HepG2 (cell line): Measurements from ENCODE around the gene METTL16. TPM values are rescaled to one million over a fixed set of nuclear protein-coding genes. Genes with fewer than 3 reads are reported as not detected.

Experiments used
- ATAC-seq: fragments of 200-7000 bp; cut with Tn5 transposase; 3 replicates; pipeline ENCODE4 v1.9.1; 2020; ENCODE audit warnings: mild to moderate bottlenecking, moderate library complexity
- BruUV-seq: library from RNA; stranded (reverse); fragments of 400-500 nt; replicated peaks from 2 replicates; lab custom pipeline; 2021; lab: Mats Ljungman, UMichigan
- CTCF ChIA-PET: fragments of 300-600 bp; formaldehyde crosslinking; extraction: SDS; loops from one replicate; lab custom pipeline; 2021; ENCODE audit warnings: low total read pairs, inconsistent platforms, low intra/inter-chr PET ratio; lab: Yijun Ruan, JAX
- POLR2A ChIA-PET: fragments of 350-600 bp; sonication (Branson Sonifier 250); formaldehyde crosslinking; loops from one replicate; lab custom pipeline; 2020; ENCODE audit warnings: antibody characterized with exemption, inconsistent platforms; lab: Yijun Ruan, JAX
- DNase-seq: peaks from one replicate; pipeline ENCODE4 v3.0.0-alpha.2; 2015; ENCODE audit warnings: low spot score
- FAIRE-seq: peaks from 3 replicates; lab custom pipeline; 2011; peaks lifted over from hg19 to GRCh38; lab: Jason Lieb, UNC
- H2AFZ ChIP-seq: one replicate; pipeline ENCODE4 v1.6.1; 2011; ENCODE audit warnings: low read length, inconsistent platforms
- H3K27ac ChIP-seq: fragments of 300-600 bp; 3 replicates; pipeline ENCODE4 v1.8.0; 2011; ENCODE audit warnings: mixed run types, mild to moderate bottlenecking, mixed read lengths, low read length, inconsistent platforms; ENCODE audit not compliant: insufficient read depth; ENCODE audit errors: extremely low read length
- H3K27me3 ChIP-seq, 2 experiments: fragments of 200-600 bp in 1 of 2; 2 replicates in 1 of 2; 3 replicates in 1 of 2; pipeline versions ENCODE4 v1.6.0 to v1.8.0; 2011; ENCODE audit warnings: low read length in 2 of 2, mild to moderate bottlenecking in 2 of 2, moderate library complexity in 2 of 2, inconsistent platforms in 1 of 2; ENCODE audit not compliant: insufficient read depth in 2 of 2, control insufficient read depth in 1 of 2
- H3K36me3 ChIP-seq, 2 experiments: fragments of 200-600 bp in 1 of 2; replicated peaks in 1 of 2; 2 replicates in 1 of 2; 3 replicates in 1 of 2; pipeline versions ENCODE4 v1.5.1 to v1.8.0; 2011; ENCODE audit warnings: low read length in 2 of 2, inconsistent platforms in 1 of 2; ENCODE audit not compliant: insufficient read depth in 2 of 2, control insufficient read depth in 1 of 2
- H3K4me1 ChIP-seq: 2 replicates; pipeline ENCODE4 v1.5.1; 2012; ENCODE audit warnings: low read length, inconsistent platforms; ENCODE audit not compliant: insufficient read depth
- H3K4me2 ChIP-seq: 2 replicates; pipeline ENCODE4 v1.6.0; 2011; ENCODE audit warnings: low read depth, low read length, inconsistent platforms
- H3K4me3 ChIP-seq, 3 experiments: fragments of 200-600 bp in 1 of 3; sonication (generic), shearing (Covaris generic) in 1 of 3; replicated peaks in 1 of 3; 2 replicates each; pipeline ENCODE4 v1.5.1; 2011 to 2016; ENCODE audit warnings: low read length in 3 of 3, inconsistent platforms in 2 of 3, low read depth in 2 of 3, mild to moderate bottlenecking in 2 of 3, control low read depth in 1 of 3, mixed read lengths in 1 of 3; ENCODE audit not compliant: insufficient read depth in 1 of 3
- H3K79me2 ChIP-seq: one replicate; pipeline ENCODE4 v1.6.1; 2011; ENCODE audit warnings: low read length, inconsistent platforms; ENCODE audit not compliant: insufficient read depth
- H3K9ac ChIP-seq: 2 replicates; pipeline ENCODE4 v1.6.0; 2011; ENCODE audit warnings: mild to moderate bottlenecking, low read depth, low read length, inconsistent platforms; ENCODE audit not compliant: insufficient read depth
- H3K9me3 ChIP-seq: 2 replicates; pipeline ENCODE4 v1.5.1; 2012; ENCODE audit warnings: mild to moderate bottlenecking, low read length
- H4K20me1 ChIP-seq: 2 replicates; pipeline ENCODE4 v1.6.0; 2011; ENCODE audit warnings: inconsistent platforms, mild to moderate bottlenecking, low read length, moderate library complexity; ENCODE audit not compliant: insufficient read depth
- CREB1 ChIP-seq, 2 experiments: fragments of 450-650 bp in 1 of 2; IDR thresholded peaks; 2 replicates each; pipeline ENCODE4 v1.6.1; 2016 to 2017; ENCODE audit warnings: control low read depth in 1 of 2, mild to moderate bottlenecking in 1 of 2, missing compliant biosample characterization in 1 of 2, missing genetic modification characterization in 1 of 2
- EED ChIP-seq: sonication (generic); formaldehyde crosslinking; IDR thresholded peaks from 2 replicates; pipeline ENCODE4 v1.5.0; 2020; ENCODE audit warnings: mild to moderate bottlenecking, missing genetic modification reagents
- GABPB1 ChIP-seq: IDR thresholded peaks from 2 replicates; pipeline ENCODE4 v1.6.1; 2016; ENCODE audit warnings: mild to moderate bottlenecking, missing genetic modification reagents, moderate library complexity, missing compliant biosample characterization
- IKZF4 ChIP-seq: sonication (generic); formaldehyde crosslinking; IDR thresholded peaks from 2 replicates; pipeline ENCODE4 v1.5.1; 2020; ENCODE audit warnings: borderline replicate concordance, mild to moderate bottlenecking, low read depth, missing genetic modification reagents; ENCODE audit errors: not compliant biosample characterization
- KDM5B ChIP-seq: sonication (generic); formaldehyde crosslinking; IDR thresholded peaks from 2 replicates; pipeline ENCODE4 v1.4.0; 2020; ENCODE audit warnings: missing genetic modification reagents, mild to moderate bottlenecking, borderline replicate concordance
- MYC ChIP-seq: sonication (generic); formaldehyde crosslinking; IDR thresholded peaks from 2 replicates; pipeline ENCODE4 v1.9.0; 2021; ENCODE audit warnings: missing genetic modification reagents, borderline replicate concordance
- RBAK ChIP-seq: sonication (generic); formaldehyde crosslinking; IDR thresholded peaks from 2 replicates; pipeline ENCODE4 v1.5.1; 2020; ENCODE audit warnings: mild to moderate bottlenecking, missing genetic modification reagents
- RNF219 ChIP-seq: sonication (generic); formaldehyde crosslinking; IDR thresholded peaks from 2 replicates; pipeline ENCODE4 v1.5.0; 2020; ENCODE audit warnings: mild to moderate bottlenecking, missing genetic modification reagents
- SRSF4 ChIP-seq: fragments of 200-400 bp; formaldehyde crosslinking; IDR thresholded peaks from one replicate; pipeline ENCODE4 v1.6.1; 2018; ENCODE audit warnings: mild to moderate bottlenecking, low read depth, low read length, moderate library complexity; ENCODE audit not compliant: poor library complexity, severe bottlenecking
- TAF1 ChIP-seq: sonication (generic); formaldehyde crosslinking; IDR thresholded peaks from 2 replicates; pipeline ENCODE4 v1.4.0; 2020; ENCODE audit warnings: missing genetic modification reagents
- ZC3H4 ChIP-seq: sonication (generic); formaldehyde crosslinking; IDR thresholded peaks from 2 replicates; pipeline ENCODE4 v1.4.0; 2020; ENCODE audit warnings: missing genetic modification reagents, borderline replicate concordance
- ZNF20 ChIP-seq: sonication (generic); formaldehyde crosslinking; IDR thresholded peaks from 2 replicates; pipeline ENCODE4 v1.4.0; 2020; ENCODE audit warnings: mild to moderate bottlenecking, moderate library complexity, missing genetic modification reagents
- ZNF263 ChIP-seq: sonication (generic); formaldehyde crosslinking; IDR thresholded peaks from 2 replicates; pipeline ENCODE4 v1.4.0; 2020; ENCODE audit warnings: missing genetic modification reagents
- ZNF343 ChIP-seq: sonication (generic); formaldehyde crosslinking; IDR thresholded peaks from 2 replicates; pipeline ENCODE4 v1.4.0; 2020; ENCODE audit warnings: mild to moderate bottlenecking, missing genetic modification reagents
- ZNF766 ChIP-seq: sonication (generic); formaldehyde crosslinking; IDR thresholded peaks from 2 replicates; pipeline ENCODE4 v1.5.0; 2020; ENCODE audit warnings: missing genetic modification reagents, borderline replicate concordance
- WGBS: methylation state at CpG from one replicate; pipeline ENCODE4 v1.1.6; 2017; ENCODE audit warnings: low lambda C conversion rate; 5-methylcytosine and 5-hydroxymethylcytosine counted together
- in situ Hi-C: cut with HindIII; loops from 2 replicates; pipeline ENCODE4 v1.10.0; 2017; ENCODE audit warnings: low pct_unique_long_range_greater_than_20kb; ENCODE audit not compliant: extremely low pct_ligation_motif_present
- intact Hi-C: fragments of 100-400 bp; cut with micrococcal nuclease; formaldehyde crosslinking; loops from one replicate; pipeline ENCODE4 v1.10.0; 2022; ENCODE audit not compliant: unreplicated experiment
- polyA plus RNA-seq, 8 experiments: library from polyadenylated mRNA; depleted of rRNA in 3 of 8; stranded (reverse) in 7 of 8; unstranded in 1 of 8; fragments of >200 nt; fragmentation: Illumina TruSeq in 4 of 8; extraction: Trizol in 4 of 8; gene quantifications; 2 replicates each; pipeline versions ENCODE4 v1.2.1 to v1.2.3, GENCODE V29; 2011 to 2016; ENCODE audit warnings: low read depth in 4 of 8, missing spikeins in 1 of 8, mixed read lengths in 1 of 8; ENCODE audit not compliant: insufficient read depth in 1 of 8
- total RNA-seq, 5 experiments: library from RNA; depleted of rRNA; stranded (reverse); fragments of >200 nt; fragmentation: Illumina TruSeq; extraction: Trizol; gene quantifications; 2 replicates each; pipeline ENCODE4 v1.2.3, GENCODE V29; 2016; ENCODE audit warnings: low read depth in 1 of 5

The METTL16 gene
- total and polyA plus RNA-seq, 2 of the 13 experiments (the other 11 are each of a cell fraction or from before 2014, with no cell fraction given): 11.6 to 18.5 TPM

- FAIRE-seq (no peak), DNase-seq (no peak), ATAC-seq (no peak)
- H3K79me2 ChIP-seq: peaks cover 31% of the 10 kb centered on the region
- peak overlapping the region; percentile 98 for H3K4me2 ChIP-seq
- H3K9me3 ChIP-seq: no peaks in the 10 kb centered on the region
- H3K27ac ChIP-seq: peak overlapping the region; percentile 100
- BruUV-seq: no TSS peak
- no peak overlapping the region for H2AFZ ChIP-seq
- CTCF ChIA-PET: no interaction called here
- POLR2A ChIA-PET: interaction anchor here (1.8 to 3.0 kb wide), 4 partner anchors 15 to 114 kb away, joined by 5 to 19 read pairs (median 8); partner anchors contain the start of genes METTL16 and TSR1
- intact Hi-C loops (no loop called here), in situ Hi-C loops (no loop called here)
- 67% methylated on average over 7 of the region's 12 CpGs for WGBS
- no peaks in the 10 kb centered on the region; a peak in 2 of 5 replicates for H3K27me3 ChIP-seq
- H4K20me1 ChIP-seq: peaks cover 27% of the 10 kb centered on the region
- peak overlapping the region; percentile 59 to 87 (median 81) for H3K4me3 ChIP-seq
- H3K4me1 ChIP-seq: peaks cover 40% of the 10 kb centered on the region
- peak overlapping the region; percentile 87 for H3K9ac ChIP-seq
- no peaks in the 10 kb centered on the region for H3K36me3 ChIP-seq
- TF ChIP-seq ZNF263 (CRISPR knock-in tag): peak; percentile 97
- 0 out of 2 replicates have a peak, but pooled peaks have one; percentile 7 for TF ChIP-seq GABPB1
- TF ChIP-seq SRSF4: no peak
- no peak for TF ChIP-seq RBAK (CRISPR knock-in tag)
- TF ChIP-seq KDM5B (CRISPR knock-in tag): 0 out of 2 replicates have a peak, but pooled peaks have one; percentile 18
- TF ChIP-seq ZC3H4 (CRISPR knock-in tag): no peak; the same call in 1 of the 2 replicates
- TF ChIP-seq ZNF343 (CRISPR knock-in tag): 0 out of 2 replicates have a peak, but pooled peaks have one; percentile 43
- no peak for TF ChIP-seq ZNF766 (CRISPR knock-in tag)
- no peak for TF ChIP-seq IKZF4 (CRISPR knock-in tag)
- no peak for TF ChIP-seq CREB1 (IDR thresholded peaks at IDR 0.05)
- no peak for TF ChIP-seq CREB1 (CRISPR knock-in tag; IDR thresholded peaks at IDR 0.05)
- TF ChIP-seq ZNF20 (CRISPR knock-in tag): no peak
- TF ChIP-seq RNF219 (CRISPR knock-in tag): no peak
- 0 out of 2 replicates have a peak, but pooled peaks have one; percentile 8 for TF ChIP-seq TAF1 (CRISPR knock-in tag)
- no peak for TF ChIP-seq EED (CRISPR knock-in tag)
- peak; percentile 32; the same call in 1 of the 2 replicates for TF ChIP-seq MYC (CRISPR knock-in tag)
Observed at GRCh38 chr17:2397247-2398171, 114.2 kb downstream of the METTL16 start.
